ENCODE measurements around the gene SLC17A7. TPM values are rescaled to one million over a fixed set of nuclear protein-coding genes. Genes with fewer than 3 reads are reported as not detected.

The SLC17A7 gene
- total and polyA plus RNA-seq, 2 of the 13 experiments (the other 11 are each of a cell fraction or from before 2014, with no cell fraction given) = 0.32 TPM; not detected in 1

DNA sequence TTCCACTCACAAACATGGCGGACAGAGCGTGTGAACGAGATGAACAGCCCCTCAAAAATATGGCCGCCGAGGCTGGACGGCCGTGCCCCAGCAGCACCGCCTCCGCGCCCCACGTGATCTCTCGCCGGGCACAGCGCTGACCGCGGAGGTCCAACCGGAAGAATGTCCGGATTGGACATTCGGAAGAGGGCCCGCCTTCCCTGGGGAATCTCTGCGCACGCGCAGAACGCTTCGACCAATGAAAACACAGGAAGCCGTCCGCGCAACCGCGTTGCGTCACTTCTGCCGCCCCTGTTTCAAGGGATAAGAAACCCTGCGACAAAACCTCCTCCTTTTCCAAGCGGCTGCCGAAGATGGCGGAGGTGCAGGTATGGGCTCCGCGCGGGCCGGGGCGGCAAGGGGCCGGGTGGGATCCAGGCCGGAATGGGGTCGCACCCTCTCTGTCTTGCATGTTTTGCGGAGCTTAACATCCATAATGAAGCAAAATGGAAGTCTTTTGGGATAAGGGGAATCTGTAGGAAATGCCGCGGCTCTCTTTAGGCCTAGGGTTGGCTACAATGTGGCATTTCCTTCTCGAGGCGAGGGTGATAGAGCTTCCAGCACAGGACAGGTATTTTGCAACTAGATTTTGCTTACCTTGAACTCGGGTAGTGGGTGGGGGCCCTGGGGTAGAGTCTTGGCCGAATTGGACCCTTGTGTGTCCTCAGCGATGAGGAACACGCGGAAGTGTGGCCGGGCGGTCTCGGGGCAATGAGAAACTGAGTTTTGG, 46.1 kb upstream of the SLC17A7 start, which contains the start of gene RPL13A (continued):
- TF ChIP-seq, protein P1, sequence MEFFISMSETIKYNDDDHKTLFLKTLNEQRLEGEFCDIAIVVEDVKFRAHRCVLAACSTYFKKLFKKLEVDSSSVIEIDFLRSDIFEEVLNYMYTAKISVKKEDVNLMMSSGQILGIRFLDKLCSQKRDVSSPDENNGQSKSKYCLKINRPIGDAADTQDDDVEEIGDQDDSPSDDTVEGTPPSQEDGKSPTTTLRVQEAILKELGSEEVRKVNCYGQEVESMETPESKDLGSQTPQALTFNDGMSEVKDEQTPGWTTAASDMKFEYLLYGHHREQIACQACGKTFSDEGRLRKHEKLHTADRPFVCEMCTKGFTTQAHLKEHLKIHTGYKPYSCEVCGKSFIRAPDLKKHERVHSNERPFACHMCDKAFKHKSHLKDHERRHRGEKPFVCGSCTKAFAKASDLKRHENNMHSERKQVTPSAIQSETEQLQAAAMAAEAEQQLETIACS (CRISPR knock-in tag; IDR thresholded peaks at IDR 0.05) = peak; percentile 37; the same call in 1 of the 2 replicates
- 0 out of 2 replicates have a peak, but pooled peaks have one; percentile 83 for TF ChIP-seq ZFP1 (CRISPR knock-in tag; IDR thresholded peaks at IDR 0.05)
- peak; percentile 76; the same call in 1 of the 2 replicates for TF ChIP-seq YEATS4 (CRISPR knock-in tag; IDR thresholded peaks at IDR 0.05; ENCODE audit: borderline replicate concordance)
- no peak; a peak in 1 of 4 replicates for TF ChIP-seq EP300 (IDR thresholded peaks at IDR 0.05; ENCODE audit: low read depth in 2 of 2, low read length in 2 of 2)
- peak; percentile 69; the same call in 1 of the 2 replicates for TF ChIP-seq EP300 (CRISPR knock-in tag; IDR thresholded peaks at IDR 0.05; ENCODE audit: borderline replicate concordance)
- TF ChIP-seq SP140L (CRISPR knock-in tag; IDR thresholded peaks at IDR 0.05; ENCODE audit: borderline replicate concordance) = no peak
- TF ChIP-seq ZBTB3 (CRISPR knock-in tag; IDR thresholded peaks at IDR 0.05; ENCODE audit: borderline replicate concordance, low read depth) = no peak
- TF ChIP-seq, protein P2, sequence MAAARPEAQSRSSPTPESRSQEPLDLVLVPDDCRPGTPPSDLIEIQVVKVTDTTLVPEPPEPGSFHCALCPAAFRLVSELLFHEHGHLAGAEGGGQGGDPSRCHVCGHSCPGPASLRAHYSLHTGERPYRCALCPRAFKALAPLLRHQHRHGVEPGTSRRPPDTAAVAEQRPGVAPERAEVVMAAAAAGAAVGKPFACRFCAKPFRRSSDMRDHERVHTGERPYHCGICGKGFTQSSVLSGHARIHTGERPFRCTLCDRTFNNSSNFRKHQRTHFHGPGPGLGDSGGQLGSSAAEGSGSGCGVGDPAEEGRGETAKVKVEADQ (CRISPR knock-in tag; IDR thresholded peaks at IDR 0.05; ENCODE audit: borderline replicate concordance) = peak; percentile 41; the same call in 1 of the 2 replicates
- TF ChIP-seq ZNF441 (CRISPR knock-in tag; IDR thresholded peaks at IDR 0.05; ENCODE audit: borderline replicate concordance) = peak; percentile 74; the same call in 1 of the 2 replicates
- TF ChIP-seq TARDBP (CRISPR knock-in tag; IDR thresholded peaks at IDR 0.05) = peak; percentile 60; the same call in 1 of the 2 replicates
- TF ChIP-seq MYC (CRISPR knock-in tag; IDR thresholded peaks at IDR 0.05; ENCODE audit: borderline replicate concordance) = peak; percentile 93
- TF ChIP-seq, protein P3, sequence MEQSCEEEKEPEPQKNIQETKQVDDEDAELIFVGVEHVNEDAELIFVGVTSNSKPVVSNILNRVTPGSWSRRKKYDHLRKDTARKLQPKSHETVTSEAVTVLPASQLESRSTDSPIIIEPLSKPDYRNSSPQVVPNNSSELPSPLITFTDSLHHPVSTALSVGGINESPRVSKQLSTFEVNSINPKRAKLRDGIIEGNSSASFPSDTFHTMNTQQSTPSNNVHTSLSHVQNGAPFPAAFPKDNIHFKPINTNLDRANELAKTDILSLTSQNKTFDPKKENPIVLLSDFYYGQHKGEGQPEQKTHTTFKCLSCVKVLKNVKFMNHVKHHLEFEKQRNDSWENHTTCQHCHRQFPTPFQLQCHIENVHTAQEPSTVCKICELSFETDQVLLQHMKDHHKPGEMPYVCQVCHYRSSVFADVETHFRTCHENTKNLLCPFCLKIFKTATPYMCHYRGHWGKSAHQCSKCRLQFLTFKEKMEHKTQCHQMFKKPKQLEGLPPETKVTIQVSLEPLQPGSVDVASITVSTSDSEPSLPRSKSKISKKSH (CRISPR knock-in tag; IDR thresholded peaks at IDR 0.05; ENCODE audit: borderline replicate concordance) = peak; percentile 58; the same call in 1 of the 2 replicates
- TF ChIP-seq ZNF225 (CRISPR knock-in tag; IDR thresholded peaks at IDR 0.05) = peak; percentile 43; the same call in 1 of the 2 replicates
- TF ChIP-seq MED8 (CRISPR knock-in tag; IDR thresholded peaks at IDR 0.05; ENCODE audit: insufficient replicate concordance) = peak; percentile 65
- TF ChIP-seq, protein P4, sequence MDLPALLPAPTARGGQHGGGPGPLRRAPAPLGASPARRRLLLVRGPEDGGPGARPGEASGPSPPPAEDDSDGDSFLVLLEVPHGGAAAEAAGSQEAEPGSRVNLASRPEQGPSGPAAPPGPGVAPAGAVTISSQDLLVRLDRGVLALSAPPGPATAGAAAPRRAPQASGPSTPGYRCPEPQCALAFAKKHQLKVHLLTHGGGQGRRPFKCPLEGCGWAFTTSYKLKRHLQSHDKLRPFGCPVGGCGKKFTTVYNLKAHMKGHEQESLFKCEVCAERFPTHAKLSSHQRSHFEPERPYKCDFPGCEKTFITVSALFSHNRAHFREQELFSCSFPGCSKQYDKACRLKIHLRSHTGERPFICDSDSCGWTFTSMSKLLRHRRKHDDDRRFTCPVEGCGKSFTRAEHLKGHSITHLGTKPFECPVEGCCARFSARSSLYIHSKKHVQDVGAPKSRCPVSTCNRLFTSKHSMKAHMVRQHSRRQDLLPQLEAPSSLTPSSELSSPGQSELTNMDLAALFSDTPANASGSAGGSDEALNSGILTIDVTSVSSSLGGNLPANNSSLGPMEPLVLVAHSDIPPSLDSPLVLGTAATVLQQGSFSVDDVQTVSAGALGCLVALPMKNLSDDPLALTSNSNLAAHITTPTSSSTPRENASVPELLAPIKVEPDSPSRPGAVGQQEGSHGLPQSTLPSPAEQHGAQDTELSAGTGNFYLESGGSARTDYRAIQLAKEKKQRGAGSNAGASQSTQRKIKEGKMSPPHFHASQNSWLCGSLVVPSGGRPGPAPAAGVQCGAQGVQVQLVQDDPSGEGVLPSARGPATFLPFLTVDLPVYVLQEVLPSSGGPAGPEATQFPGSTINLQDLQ (CRISPR knock-in tag; IDR thresholded peaks at IDR 0.05) = peak; percentile 100
- 0 out of 2 replicates have a peak, but pooled peaks have one; percentile 60 for TF ChIP-seq KLF12 (CRISPR knock-in tag; IDR thresholded peaks at IDR 0.05; ENCODE audit: borderline replicate concordance)
- peak; percentile 99 for TF ChIP-seq YY1 (IDR thresholded peaks at IDR 0.05; ENCODE audit: insufficient read depth, insufficient replicate concordance, low read depth, low read length)
- peak; percentile 73 for TF ChIP-seq MED1 (CRISPR knock-in tag; IDR thresholded peaks at IDR 0.05)
- peak; percentile 72 for TF ChIP-seq BORCS8-MEF2B (CRISPR knock-in tag; IDR thresholded peaks at IDR 0.05)
- peak; percentile 64 for TF ChIP-seq ZNF264 (CRISPR knock-in tag; IDR thresholded peaks at IDR 0.05)
- no peak for TF ChIP-seq PRMT3 (CRISPR knock-in tag; IDR thresholded peaks at IDR 0.05; ENCODE audit: borderline replicate concordance, low read depth)
- TF ChIP-seq ZBTB7A (CRISPR knock-in tag; IDR thresholded peaks at IDR 0.05) = no peak
